GM21423 (cell line): ENCODE data around the gene VPS4B.
"Not testable (repeated sequence)": the region's sequence is repeated elsewhere in the genome, so short reads cannot be mapped to it uniquely, and the experiment has no call there.

Experiments used
- ATAC-seq: cut with Tn5 transposase; IDR thresholded peaks from one replicate; pipeline ENCODE4 v1.9.1; 2021; ENCODE audit warnings: mild to moderate bottlenecking, moderate library complexity; ENCODE audit not compliant: unreplicated experiment

Gene VPS4B

GRCh38 chr18:63373161-63373560 is 49.1 kb downstream of the VPS4B start:
- no peak for ATAC-seq

- ATAC-seq, result no peak
Measured at GRCh38 chr18:63368611-63369010, 53.7 kb downstream of the VPS4B start.

GRCh38 chr18:63367053-63367953 is 55.0 kb downstream of the VPS4B start, which contains the start of gene KDSR:
Gene KDSR, minus strand, starts transcription at chr18:63367206. Its CDS starts 88 bp downstream, at chr18:63367118.
- peak; percentile 81 for ATAC-seq

- peak; percentile 27 for ATAC-seq
Measured at GRCh38 chr18:63366213-63367052, 55.8 kb downstream of the VPS4B start.

- peak; percentile 9 for ATAC-seq
Measured at GRCh38 chr18:63365876-63366212, 56.4 kb downstream of the VPS4B start.

- ATAC-seq, result no peak
Measured at GRCh38 chr18:63363951-63364350, 58.3 kb downstream of the VPS4B start.

GRCh38 chr18:63363420-63363819 is 58.9 kb downstream of the VPS4B start:
- not testable (repeated sequence) for ATAC-seq

- ATAC-seq, result no peak
Measured at GRCh38 chr18:63356272-63356896, 65.9 kb downstream of the VPS4B start.

GRCh38 chr18:63350230-63350629 is 72.0 kb downstream of the VPS4B start:
- no peak for ATAC-seq

- no peak for ATAC-seq
Measured at GRCh38 chr18:63348508-63349136, 73.7 kb downstream of the VPS4B start.

- no peak for ATAC-seq
Measured at GRCh38 chr18:63346480-63347183, 75.6 kb downstream of the VPS4B start.

GRCh38 chr18:63346031-63346430 is 76.2 kb downstream of the VPS4B start:
- ATAC-seq, result no peak

- no peak for ATAC-seq
Measured at GRCh38 chr18:63344918-63345317, 77.4 kb downstream of the VPS4B start.

- ATAC-seq, result no peak
Measured at GRCh38 chr18:63344263-63344662, 78.0 kb downstream of the VPS4B start.

GRCh38 chr18:63342206-63342605 is 80.1 kb downstream of the VPS4B start:
- ATAC-seq, result no peak

GRCh38 chr18:63339920-63340484 is 82.3 kb downstream of the VPS4B start:
- ATAC-seq, result no peak
